GM21423 (cell line): ENCODE measurements around the gene ZNF592.

ENCODE experiments used
- ATAC-seq: cut with Tn5 transposase; IDR thresholded peaks from one replicate; pipeline ENCODE4 v1.9.1; 2021; ENCODE audit warnings: mild to moderate bottlenecking, moderate library complexity; ENCODE audit not compliant: unreplicated experiment

ZNF592 gene

DNA sequence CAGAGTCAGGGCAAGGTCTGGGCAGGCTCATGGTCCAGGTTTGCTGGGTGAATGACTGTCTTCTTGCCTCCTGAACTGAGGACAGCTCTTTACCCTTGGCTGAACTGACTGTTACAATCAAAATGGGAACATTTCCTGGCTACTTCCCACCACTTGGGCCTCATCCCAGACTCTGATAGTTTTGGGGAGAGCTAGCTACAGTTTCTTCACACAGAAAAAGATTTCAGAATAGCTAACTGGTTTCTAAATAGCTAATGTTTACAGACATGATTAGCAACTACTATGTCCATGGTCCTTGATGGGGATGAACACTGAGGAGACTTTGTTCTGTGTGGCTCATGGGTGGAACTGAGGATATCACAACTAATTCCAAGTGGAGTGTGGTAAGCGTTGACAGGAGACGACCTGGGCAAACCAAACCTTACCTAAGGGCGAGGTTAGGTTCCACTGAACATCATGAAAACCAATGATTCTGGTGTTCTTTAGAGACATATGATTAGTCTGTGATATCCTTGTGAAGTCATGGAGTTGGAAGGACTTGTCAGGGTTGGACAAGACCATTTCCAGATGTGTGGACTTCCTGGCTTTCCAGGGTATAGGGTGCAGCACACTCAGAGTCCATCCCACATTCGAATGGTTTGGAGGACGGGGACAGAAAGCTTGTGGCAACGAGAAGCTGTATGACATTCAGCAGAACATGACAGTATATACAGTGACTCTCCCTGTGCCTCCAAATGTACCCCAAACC is 76.0 kb downstream of the ZNF592 start:
- no peak for ATAC-seq

DNA sequence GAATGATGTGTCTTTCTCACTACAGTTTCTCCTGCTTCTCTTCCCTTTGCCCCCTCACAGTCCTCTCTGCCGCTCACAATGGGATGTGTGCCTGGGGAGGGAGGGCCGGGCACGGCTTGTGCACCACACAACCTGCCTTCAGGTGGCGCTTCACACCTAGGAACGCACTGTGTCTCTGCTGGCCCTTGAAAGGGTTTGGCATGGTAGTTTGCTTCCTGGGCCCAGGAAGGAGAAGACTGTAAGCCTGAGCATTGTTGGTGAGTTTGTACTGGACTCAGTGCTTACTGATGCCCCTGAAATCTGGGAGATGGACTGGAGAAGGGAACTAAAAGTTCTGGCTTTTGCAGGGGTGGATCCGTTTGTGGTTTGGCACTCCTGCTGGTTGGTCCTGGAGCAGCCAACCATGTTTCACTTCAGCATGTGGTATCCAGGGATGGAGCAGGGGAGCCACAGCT is 78.0 kb downstream of the ZNF592 start:
- no peak for ATAC-seq

DNA sequence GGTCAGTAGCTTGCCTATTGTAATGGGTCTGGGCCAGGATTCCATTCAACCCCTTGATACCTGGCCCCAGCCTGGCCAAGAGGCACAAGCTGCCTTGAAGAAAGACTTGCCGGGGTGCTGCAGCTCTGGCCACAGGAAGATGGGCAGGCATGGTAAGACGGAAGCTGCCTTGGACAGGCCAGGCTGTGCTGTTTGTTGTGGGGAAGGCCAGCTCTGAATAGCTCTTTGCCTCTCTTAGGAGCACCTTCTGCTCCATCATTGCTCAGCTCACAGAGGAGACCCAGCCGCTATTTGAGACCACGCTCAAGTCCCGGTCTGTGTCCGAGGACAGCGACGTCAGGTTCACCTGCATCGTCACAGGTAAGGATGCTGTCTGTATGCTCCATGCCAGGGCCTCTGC is 78.9 kb downstream of the ZNF592 start:
- no peak for ATAC-seq

DNA sequence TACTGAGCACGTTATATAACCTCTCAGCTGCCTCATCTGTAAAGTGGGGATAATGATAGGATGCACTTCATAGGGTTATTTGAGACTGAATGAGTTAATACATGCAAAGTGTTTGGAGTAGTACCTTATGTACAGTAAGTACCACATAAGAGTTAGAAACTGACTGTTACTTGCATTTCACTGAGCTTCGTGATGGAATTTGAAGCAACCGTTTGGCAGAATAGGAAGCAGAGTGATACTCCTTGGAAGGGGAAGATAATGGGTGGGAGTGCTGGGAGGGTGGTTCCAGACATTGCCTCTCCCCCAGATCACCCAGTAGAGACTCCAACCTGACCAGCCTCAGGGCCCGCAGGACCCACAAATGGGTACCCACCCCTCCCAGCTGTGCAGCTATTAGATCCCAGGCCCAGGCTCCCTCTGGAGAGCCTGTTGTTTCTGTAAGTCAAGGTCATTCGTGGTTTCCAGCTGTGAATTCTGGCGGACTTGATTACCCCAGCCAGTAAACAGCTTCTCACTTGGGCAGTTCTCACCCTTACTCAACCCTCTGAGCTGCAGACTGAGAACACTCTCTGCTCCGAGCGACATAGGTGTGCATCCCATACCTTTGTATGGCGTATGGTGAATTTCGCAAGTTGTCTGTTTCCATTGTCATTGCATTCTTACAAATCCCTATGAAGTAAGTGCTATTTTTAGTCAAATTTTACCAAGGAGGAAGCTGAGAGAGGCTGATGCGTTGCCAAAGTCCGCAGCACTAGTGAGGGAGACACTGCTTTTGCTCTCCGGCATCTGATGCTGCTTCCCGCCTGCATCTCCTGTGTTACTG is 79.9 kb downstream of the ZNF592 start:
- no peak for ATAC-seq

DNA sequence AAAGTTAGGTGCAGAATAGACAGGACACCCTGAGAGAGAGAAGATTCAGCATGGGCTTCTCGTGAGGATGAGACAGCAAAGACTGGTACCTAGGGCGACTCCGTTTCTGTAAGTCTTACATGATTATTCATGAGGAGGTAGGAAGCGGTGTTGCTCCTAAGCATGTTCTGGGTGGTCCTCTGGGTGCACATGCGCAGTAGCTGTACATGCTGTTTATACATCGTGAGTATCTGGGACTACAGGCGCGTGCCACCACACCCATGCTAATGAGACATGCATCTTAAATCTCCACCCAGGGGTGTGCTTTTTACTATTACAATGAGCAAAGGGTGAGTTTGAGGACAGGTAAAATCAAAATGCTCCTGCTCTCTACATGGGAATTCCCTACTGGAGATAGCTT is 81.0 kb downstream of the ZNF592 start:
- no peak for ATAC-seq

DNA sequence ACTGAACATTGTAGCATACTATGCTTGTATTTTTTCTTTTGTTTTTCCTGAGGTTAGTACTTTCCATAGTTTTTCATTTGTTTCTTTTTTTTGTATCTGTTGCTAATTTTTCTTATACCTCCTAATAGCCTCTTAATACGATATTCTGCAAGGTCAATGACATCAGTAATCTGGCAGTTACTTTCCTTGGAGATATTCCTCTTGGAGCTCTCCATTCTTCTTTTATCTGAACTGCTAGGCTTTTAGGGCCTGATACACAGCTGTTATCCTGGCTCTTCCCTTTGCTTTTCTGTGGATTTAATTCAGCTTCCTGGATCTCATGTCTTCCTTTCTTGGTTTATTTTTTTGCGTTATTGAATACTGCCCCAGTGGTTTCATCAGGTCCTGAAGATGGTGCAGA is 81.6 kb downstream of the ZNF592 start:
- ATAC-seq: no peak

DNA sequence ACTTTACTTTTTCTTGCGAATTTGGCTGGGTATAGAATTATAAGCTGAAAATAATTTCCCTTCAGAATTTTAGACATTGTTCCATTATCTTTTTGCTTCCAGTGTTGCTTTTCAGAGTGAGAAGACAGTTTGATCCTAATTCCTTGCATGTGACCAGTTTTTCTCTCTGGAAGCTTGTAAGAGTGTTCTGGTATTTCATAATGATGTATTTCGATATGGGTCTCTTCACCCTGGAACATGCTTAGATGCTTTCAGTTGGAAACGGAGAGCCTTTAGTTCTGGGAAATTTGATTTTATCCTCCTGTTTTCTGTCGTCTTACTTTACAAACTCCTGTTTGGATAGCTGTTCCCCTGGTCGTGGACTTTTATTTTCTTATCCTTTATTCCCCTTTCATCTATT is 82.6 kb downstream of the ZNF592 start:
- ATAC-seq: no peak

DNA sequence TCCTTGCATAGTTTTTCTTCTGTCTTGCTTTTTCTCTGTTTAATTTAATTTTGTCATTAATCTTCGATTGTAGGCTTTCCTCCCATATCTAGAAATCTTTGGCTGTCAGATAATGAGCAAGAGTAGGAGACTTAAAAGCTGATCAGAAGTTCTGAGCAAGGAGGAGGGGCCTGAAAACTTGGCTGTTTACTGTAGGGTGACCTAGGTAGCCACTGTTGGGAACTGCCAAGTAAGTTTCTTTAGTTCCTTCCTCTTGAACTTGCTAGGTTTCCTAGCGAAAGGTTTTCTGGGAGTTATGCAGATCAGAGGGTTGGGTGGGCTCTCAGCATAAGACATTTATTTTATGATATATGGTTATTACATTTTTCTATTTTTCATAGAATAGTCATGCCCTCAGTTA is 83.2 kb downstream of the ZNF592 start:
- no peak for ATAC-seq

DNA sequence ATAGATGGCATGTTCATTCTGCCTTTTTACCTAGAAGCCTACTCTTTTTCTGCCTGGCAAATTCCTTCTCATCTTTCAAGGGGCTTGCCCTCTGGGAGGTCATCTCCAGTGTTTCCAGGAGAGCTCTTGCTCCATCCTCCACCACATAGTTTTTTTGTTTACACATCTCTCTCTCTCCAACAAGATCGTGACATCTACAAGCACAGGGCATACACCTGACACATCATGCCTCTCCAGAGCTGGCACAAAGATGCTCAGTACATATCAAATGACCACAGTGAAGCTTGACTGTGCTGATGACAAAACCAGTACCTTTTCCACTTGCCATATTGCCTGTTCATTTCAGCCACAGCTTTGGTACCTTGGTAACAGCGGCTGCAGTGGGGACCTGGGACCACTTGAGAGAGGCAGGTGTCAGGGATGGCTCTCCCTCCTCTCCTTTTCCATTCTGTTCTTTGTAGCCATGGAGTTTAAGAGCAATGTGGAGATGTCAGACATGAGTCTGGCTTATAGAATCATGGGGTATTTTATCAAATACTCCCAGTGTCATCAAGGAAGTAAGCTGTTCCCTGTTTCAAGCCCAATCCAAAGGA is 84.2 kb downstream of the ZNF592 start:
- ATAC-seq: no peak

DNA sequence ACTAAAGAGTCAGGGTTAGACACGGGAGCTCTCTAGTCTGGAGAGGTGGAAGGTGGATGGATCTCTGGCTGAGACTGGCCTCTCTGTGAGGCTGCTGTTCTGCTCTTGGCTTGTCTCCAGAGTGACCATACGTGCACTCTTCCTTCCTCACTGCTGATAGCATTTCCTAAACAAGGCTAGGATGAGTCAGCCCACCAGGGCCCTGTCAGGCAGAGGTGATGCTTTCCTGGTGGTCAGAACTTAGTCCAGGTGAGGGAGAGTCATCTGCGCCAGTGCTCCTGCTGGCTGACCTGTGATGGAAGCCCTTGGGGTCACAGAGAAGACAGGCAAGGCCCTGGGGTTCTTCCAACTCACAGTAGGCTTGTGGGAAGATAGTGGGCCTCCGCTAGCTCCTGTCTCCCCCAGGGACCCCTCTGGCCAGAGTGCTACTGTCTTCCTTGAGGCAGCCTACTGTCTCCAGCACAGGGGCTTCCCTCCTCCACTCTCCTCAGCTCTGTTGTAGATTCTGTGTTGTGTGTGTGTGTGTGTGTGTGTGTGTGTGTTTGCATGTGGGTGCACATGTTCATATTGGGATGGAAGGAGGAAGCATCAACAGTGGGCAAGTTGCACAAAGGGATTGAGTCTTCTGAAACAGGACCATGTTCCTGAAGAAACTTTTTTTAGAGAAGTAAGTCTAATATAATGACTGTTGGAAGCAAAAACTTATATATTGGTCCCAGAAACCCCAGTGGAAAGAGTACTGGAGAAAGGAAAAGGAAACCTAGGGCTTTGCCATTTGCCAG is 85.2 kb downstream of the ZNF592 start:
- no peak for ATAC-seq

DNA sequence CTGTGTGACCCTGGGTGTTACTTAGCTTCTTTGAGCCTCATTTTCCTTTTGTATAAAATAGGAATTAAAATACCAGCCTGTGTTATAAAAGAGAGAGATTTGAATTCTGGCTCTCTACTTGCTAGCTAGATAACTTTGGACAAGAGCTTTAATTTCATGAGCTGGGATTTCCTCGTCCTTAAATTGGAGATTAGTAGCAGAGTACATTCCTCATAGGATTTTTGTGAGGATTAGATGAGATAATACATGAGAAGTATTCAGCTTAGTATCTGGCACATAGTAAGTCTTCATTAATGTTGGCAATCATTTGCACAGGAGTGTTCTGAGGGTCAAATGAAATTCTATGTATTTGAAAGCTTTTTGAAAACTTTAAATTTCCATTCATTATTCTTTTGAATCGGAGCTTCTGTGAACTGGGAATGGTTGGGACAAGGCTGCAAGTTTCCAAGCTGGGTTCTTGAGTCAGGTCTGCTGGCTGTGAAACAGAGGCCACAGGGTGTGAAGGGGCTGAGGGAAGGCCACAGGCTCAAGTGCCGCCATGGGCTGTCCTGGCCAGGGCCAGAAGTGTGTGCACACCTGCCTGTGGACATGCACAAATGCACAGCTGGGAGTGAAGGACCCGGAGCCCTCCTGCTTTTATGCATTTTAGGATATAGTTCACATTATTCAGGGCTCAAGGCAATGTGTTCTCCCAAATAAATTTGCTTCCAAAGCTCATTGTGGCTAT is 86.0 kb downstream of the ZNF592 start:
- ATAC-seq: no peak

DNA sequence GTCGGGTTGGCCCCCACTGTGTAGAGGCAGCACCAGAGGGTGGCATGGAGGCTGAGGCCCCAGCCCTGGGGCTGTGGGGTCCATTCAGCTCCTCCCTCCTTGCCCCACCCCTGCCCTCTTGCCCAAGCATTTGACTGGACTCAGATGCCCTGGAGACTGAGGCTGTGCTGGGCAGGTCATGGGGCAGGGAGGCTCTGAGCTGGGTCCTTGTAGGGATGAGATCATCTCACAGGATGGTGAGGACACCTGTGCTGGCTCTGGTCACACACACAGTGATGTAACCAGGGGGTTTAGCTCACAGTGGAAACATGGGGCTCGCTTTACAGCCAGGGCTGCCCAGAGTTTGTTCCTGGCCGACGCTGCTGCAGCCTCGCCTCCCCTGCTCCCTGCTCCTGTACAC is 86.6 kb downstream of the ZNF592 start:
- ATAC-seq: no peak

DNA sequence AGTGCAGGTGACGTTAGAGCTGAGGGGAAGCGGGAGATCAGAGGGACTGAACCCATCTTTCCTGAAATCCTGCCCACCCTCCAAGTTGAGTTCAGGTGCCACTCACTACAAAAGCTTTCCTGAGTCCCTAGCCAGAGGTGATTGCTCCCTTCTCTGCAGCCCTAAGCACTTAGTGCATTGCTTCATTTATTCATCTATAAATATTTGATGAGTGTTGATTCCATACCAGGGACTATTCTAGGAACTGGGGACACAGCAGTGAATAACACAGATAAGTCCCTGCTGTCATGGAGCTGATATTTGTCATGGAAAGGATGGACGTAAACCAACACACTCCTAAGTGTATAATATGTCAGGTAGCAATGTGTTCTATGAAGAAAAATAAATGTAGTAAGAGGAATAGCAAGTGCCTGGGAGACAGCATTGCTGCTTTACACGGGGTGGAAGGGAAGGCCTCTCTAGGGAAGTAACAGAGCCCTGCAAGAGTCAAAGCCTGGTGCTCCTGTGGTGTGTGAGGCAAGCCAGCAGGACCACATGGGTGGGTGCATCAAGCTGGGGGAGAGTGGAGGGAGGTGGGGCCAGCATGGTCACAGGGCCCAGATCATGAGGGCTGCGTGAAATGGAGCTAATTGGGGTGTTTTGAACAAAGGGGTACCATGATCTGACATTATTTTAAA is 87.4 kb downstream of the ZNF592 start:
- no peak for ATAC-seq

DNA sequence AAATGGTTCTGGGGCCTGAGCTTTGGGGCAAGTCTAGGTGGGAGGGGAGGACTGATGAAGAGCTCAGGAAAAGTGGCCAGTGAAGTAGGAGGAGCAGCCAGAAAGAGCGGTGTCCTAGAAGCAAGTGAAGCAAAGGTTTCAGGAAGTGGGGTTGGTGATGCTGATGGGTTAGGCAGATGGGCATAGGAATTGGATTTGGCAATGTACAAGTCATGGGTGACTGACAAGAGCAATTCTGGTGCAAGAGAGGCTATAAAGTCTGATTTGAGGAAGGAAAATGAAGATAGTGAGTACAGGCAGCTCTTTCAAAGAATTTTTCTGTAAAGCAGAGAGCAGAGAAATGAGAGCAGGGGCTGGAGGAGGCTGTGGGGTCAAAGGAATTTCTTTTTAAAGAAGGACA is 88.5 kb downstream of the ZNF592 start:
- ATAC-seq: no peak

DNA sequence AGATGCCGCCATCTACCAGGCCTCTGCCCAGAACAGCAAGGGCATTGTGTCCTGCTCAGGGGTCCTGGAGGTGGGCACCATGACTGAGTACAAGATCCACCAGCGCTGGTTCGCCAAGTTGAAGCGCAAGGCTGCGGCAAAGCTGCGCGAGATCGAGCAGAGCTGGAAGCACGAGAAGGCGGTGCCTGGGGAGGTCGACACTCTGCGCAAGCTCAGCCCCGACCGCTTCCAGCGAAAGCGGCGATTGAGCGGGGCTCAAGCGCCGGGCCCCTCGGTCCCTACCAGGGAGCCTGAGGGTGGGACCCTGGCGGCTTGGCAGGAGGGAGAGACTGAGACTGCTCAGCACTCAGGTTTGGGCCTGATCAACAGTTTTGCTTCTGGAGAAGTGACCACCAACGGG is 91.3 kb downstream of the ZNF592 start:
- ATAC-seq: no peak

DNA sequence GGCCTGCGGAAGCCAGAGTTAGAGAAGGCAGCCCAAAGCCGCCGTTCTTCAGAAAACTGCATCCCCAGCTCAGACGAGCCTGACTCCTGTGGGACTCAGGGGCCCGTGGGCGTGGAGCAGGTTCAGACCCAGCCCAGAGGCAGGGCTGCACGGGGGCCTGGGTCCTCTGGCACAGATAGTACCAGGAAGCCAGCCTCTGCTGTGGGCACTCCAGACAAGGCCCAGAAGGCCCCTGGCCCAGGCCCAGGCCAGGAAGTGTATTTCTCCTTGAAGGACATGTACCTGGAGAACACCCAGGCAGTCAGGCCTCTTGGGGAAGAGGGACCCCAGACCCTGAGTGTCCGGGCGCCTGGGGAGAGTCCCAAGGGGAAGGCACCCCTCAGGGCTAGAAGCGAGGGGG is 91.9 kb downstream of the ZNF592 start:
- ATAC-seq: no peak

DNA sequence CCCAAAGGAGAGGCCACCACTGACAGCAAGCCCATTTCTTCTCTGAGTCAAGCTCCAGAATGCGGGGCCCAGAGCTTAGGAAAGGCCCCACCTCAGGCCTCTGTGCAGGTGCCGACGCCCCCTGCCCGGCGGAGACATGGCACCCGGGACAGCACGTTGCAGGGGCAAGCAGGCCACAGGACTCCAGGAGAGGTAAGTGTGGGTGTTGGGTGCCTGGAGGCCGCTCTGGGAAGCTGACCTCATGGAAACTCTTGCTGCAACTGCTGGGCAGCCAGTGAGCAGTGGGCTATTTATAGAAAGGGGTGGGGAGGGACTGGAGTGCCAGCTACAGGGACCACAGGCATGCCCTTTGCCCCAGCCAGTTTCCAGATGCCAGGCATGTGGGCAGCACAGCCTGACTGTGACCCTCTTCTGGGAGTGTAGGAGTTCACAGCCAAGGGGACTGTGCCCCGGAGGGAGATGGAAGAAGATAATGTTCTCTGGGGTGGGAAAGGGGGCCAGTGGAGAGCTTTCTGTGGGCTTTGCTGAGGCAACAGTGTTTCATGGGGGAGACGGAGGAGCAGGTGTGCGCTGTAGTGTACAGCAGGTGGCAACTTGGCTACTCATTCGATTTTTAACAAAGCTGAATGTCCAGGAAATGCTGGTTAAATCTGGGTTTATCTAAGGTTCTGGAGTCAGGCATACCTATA is 92.5 kb downstream of the ZNF592 start:
- no peak for ATAC-seq

DNA sequence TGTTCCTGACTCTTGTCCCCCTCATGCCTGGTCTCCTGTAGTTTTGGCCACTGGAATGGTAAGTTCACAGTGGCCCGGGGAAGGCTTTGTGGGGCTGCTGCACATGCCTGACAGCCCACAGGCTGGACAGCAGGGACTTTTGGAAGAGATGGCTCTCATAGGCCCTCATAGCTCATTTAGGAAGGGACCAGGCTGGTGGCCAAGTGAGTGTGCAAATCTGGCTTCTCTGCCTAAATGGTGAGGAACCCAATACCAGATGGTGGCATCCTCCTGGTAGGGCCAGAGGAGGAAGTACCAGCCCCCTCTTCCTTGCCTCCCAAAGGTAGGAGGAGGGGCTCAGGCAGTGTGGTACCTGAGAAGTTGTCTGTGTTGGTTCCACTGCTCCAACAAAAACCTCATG is 94.4 kb downstream of the ZNF592 start:
- ATAC-seq: no peak

DNA sequence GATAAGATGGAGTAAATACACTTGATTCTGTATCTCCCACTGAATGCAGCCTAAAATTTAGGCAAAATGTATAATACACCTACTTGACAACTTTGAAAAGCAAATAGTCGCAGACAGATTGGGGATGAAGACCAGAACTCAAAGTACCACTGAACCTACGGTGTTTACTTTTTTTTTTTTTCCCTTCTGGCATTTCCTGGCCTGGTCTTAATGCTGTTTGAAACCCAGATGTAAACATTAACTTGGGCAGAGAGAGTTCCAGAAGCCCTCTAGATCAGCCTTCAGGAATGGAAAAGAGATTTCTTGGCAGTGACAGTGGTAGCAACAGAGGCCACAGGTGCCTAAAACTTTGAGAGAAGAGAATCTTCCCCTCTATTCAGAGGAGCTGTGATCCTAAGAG is 96.6 kb downstream of the ZNF592 start:
- no peak for ATAC-seq
